GM19351 (cell line): ENCODE results near the gene ZNF484.
"Not testable (repeated sequence)": the region's sequence is repeated elsewhere in the genome, so short reads cannot be mapped to it uniquely, and the experiment has no call there.

ENCODE experiments used
- ATAC-seq: cut with Tn5 transposase; IDR thresholded peaks from one replicate; pipeline ENCODE4 v1.9.1; 2021; ENCODE audit warnings: mild to moderate bottlenecking, moderate library complexity; ENCODE audit not compliant: unreplicated experiment

Gene ZNF484

GRCh38 chr9:92864152-92864551 lies 13.7 kb downstream of the ZNF484 start:
- ATAC-seq: no peak

DNA sequence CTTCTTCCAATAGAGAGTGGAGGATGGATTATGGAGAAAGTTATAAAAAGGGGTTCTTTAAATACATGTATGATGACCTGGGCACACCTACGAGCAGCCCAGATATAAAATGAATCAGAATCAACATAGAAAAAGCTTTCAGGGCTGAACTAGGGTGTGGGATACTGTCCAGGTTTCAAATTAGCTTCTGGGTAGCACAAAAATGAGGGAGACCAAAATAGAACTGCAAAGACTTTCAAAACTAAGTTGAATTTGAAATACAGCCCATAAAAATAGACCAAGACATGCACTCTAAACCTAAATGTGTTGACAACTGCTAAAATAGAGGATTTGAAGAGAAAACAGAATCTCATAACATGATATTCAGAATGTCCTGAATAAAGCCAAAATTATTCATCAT lies 17.0 kb downstream of the ZNF484 start:
- ATAC-seq: no peak

DNA sequence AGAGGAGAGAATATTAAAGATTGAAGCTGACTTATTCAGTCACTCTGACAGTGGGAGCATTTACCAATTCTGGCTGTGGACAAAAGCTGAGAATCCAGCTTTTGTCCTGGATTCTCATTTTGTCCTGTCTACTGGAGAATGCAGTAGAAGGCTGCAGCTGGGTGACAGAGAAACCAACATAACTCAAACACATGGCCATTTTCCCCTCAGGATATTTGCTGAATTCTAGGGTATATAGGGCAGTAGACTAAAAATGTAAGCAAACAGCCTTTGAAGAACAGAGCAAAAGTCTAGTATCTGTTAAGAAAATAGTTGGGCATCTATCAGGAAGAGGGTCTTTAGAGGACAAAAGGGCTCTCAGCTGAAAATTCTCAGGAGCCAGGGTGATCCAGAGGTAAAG lies 20.6 kb downstream of the ZNF484 start:
- no peak for ATAC-seq

DNA sequence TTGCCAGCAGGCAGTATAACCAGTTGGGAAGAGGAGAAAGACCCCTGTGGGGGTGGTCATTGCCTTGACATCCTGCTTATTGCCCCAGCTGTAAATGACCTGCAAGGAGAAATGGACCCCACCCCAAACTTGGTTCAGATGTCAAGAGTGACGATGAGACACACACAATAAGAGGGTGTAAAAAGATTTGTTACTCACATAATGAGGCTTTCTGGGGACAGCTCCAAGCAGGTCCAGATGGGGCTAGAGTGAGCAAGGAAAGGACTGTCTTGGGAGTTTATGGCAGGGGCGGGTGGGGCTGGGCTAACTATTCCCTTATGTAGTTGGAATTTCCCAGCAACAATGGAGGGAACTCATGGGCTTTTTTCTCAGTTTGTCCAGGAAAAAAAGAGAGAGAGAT lies 24.1 kb downstream of the ZNF484 start:
- no peak for ATAC-seq

DNA sequence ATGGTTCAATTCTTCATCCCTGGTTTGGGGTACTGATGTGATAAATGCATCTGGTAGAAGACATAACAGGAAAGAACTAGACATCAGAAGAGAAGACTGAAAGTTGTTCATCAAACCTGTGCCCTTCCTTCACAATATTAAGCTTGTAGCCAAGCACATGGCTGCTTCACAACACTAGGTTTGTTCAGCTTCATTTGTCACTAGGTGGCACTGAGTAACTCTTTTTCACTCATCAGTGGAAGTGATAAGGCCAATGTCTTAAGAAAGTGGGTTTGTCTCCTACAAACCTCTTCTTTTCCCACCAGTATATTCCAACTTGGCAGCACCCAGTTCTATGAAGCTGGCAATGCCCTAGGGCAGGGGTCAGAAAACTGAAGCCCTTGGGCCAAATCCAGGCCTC lies 26.9 kb downstream of the ZNF484 start:
- no peak for ATAC-seq

GRCh38 chr9:92848740-92849139 lies 29.1 kb downstream of the ZNF484 start:
- not testable (repeated sequence) for ATAC-seq

DNA sequence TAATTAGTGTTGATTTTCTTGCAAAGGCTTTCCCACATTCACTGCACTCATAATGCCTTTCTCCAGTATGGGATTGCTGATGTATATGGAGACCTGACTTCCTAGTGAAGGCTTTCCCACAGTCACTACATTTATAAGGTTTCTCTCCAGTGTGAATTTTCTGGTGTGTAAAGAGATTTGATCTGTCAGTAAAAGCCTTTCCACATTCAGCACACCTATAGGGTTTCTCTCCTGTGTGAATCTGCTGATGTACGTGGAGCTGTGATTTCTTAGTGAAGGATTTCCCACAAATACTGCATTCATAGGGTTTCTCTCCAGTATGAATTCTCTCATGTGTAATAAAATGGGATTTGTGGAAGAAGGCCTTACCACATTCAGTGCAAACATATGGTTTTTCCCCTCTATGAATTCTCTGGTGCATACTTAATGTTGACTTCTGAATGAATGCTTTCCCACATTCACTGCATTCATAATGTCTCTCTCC lies 31.1 kb downstream of the ZNF484 start:
- ATAC-seq: no peak

GRCh38 chr9:92838411-92838810 lies 39.4 kb downstream of the ZNF484 start:
- ATAC-seq: not testable (repeated sequence)

DNA sequence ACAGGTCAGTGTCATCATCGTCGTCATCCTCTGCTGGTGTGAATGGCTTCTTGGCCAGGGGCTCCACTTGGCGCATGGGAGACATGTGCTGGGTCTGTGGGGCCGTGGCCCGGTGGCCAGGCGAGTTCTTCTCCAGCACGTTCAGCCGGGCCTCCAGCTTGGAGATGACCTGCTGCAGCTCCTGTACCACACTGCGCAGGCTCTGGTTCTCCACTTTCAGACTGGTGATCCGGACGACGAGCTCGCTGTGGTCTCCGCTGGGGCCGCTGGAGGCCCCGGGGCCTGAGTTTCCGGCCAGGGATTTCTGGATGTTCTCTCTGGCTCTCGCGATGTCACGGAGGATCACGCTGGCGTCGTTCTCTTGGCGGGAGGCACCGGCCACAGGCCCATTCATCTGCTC lies 40.6 kb downstream of the ZNF484 start:
- ATAC-seq: no peak

DNA sequence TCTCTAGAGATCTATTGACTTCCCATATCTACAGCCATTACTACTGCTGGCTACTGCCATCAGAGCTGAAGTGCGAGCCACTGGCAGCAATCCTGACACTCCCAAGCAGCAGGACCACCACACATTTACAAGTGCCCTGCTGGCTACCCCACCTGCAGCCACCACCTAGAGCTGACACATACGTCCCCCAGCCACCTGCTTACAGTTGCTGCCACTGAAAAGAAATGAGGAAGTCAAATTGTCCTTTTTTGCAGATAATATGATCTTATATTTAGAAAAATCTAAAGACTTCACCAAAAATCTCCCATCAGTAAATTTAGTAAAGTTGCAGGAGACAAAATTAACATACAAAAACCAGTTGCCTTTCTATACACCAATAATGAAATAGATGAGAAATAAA lies 48.4 kb downstream of the ZNF484 start:
- ATAC-seq: no peak

- not testable (repeated sequence) for ATAC-seq
Measured at GRCh38 chr9:92825065-92825464, 52.8 kb downstream of the ZNF484 start.

- ATAC-seq: no peak
Measured at GRCh38 chr9:92820964-92821363, 56.9 kb downstream of the ZNF484 start.

- ATAC-seq: not testable (repeated sequence)
Measured at GRCh38 chr9:92819898-92820297, 57.9 kb downstream of the ZNF484 start.

DNA sequence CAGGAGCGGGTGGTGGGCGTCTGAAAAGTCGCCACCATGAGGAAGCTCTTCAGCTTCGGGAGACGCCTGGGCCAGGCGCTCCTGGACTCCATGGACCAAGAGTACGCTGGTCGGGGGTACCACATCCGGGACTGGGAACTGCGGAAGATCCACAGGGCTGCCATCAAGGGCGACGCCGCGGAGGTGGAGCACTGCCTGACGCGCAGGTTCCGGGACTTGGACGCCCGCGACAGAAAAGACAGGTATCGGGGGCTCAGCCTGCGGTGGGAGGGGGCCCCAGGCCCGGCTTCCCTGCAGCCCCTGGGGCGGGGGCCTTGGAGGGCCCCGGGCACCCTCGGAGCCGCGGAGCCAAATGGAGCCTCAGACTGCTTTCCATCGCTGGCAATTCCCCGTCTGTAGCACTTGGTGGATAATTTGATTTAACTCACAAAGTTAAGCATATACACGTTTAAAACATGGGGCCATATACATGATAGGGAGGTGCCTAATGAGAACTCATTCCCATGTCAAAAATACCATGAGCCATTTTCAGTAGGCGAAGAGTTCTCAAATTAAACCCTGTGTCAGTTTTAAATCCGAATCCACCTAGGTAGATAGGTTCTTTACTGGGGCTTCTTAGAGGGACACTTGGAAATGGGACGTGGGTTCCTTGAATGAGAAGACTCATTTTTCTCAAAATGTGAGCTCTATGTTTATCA lies 68.1 kb downstream of the ZNF484 start:
- ATAC-seq: not testable (repeated sequence)

GRCh38 chr9:92808726-92809451 lies 68.9 kb downstream of the ZNF484 start:
- peak; percentile 56 for ATAC-seq

DNA sequence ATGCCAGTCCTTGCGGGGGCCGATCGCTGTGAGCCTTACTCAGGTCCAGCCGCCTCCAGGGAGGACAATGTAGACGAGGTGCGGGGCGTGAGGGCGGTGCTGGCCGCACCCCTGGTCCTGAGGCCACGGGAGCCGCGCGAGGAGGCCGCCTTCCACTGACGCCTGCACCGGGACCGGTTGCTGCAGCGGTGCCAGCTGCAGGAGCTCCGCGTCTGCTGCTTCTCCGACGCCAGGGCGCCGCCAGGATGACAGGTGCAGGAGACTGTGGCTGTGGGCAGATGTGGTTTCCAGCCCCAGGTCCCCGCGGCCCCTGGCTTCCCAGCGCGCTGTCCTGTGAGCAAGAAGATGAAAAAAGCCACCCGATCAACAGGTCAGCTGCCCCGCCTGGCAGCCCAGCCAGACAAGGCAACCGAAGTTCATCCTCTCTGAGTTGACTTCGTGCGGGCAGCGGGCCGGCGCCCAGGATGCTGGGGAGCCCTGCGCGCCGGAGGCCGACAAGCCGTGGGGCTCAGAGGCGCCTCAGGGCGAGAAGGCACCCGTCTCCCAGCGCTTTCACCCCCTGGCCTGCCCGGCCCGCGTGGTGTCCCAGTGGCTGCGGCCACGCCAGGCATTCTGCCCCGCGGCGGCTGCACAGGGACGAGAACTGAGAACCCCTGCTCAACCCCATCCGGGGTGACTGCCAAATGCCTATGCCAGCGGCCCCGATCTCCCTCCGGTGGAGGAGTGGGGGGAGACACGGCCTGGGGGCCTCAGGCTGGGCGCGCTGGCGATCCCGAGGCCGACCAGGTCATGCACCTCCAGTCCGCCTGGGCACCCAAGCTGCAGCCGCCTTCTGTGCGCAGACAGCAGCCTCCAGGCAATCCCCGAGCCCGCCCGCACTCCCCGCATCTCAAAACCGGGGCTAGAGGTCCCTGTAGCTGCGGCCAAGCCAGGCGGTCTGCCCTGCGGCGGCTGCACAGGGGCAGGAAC lies 69.8 kb downstream of the ZNF484 start:
- peak; percentile 12 for ATAC-seq

GRCh38 chr9:92807031-92807756 lies 70.6 kb downstream of the ZNF484 start:
- ATAC-seq: no peak

GRCh38 chr9:92804727-92805126 lies 73.1 kb downstream of the ZNF484 start:
- ATAC-seq: no peak

DNA sequence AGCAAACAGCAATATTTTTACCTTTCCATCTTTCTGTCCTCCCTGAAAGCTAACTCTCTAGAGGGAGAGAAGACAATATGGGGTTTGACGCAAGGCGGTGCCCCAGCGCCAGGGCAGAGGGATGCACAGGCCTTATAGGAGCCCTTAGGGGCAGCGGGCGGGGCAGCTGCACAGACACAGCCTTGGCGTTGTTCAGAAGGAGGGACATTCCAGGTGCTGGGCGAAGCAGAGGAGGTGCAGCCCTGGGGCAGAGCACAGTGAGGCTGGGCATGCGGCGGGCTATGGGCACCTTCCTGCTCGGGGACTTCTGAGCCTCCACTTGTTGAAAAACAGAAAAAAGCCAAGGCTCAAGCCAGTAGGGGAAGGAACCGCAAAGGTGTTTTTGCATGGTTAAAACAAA lies 79.5 kb downstream of the ZNF484 start:
- no peak for ATAC-seq

- ATAC-seq: not testable (repeated sequence)
Measured at GRCh38 chr9:92796337-92796804, 81.5 kb downstream of the ZNF484 start.
